GM12873 (cell line): ENCODE measurements around the gene NPC2.

Experiments used
- TF ChIP-seq, protein P1 (sequence below): IDR thresholded peaks from 2 replicates; pipeline ENCODE4 v1.5.1; 2012; ENCODE audit warnings: low read depth, mild to moderate bottlenecking, moderate library complexity, low read length, control low read depth; ENCODE audit not compliant: insufficient read depth; ENCODE audit errors: missing control alignments

Gene NPC2

GRCh38 chr14:74509587-74510222, 16.6 kb upstream of the NPC2 start:
- TF ChIP-seq, protein P1, sequence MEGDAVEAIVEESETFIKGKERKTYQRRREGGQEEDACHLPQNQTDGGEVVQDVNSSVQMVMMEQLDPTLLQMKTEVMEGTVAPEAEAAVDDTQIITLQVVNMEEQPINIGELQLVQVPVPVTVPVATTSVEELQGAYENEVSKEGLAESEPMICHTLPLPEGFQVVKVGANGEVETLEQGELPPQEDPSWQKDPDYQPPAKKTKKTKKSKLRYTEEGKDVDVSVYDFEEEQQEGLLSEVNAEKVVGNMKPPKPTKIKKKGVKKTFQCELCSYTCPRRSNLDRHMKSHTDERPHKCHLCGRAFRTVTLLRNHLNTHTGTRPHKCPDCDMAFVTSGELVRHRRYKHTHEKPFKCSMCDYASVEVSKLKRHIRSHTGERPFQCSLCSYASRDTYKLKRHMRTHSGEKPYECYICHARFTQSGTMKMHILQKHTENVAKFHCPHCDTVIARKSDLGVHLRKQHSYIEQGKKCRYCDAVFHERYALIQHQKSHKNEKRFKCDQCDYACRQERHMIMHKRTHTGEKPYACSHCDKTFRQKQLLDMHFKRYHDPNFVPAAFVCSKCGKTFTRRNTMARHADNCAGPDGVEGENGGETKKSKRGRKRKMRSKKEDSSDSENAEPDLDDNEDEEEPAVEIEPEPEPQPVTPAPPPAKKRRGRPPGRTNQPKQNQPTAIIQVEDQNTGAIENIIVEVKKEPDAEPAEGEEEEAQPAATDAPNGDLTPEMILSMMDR = no peak

- TF ChIP-seq, protein P1 = no peak
Observed at GRCh38 chr14:74508844-74509428, 15.8 kb upstream of the NPC2 start.

DNA sequence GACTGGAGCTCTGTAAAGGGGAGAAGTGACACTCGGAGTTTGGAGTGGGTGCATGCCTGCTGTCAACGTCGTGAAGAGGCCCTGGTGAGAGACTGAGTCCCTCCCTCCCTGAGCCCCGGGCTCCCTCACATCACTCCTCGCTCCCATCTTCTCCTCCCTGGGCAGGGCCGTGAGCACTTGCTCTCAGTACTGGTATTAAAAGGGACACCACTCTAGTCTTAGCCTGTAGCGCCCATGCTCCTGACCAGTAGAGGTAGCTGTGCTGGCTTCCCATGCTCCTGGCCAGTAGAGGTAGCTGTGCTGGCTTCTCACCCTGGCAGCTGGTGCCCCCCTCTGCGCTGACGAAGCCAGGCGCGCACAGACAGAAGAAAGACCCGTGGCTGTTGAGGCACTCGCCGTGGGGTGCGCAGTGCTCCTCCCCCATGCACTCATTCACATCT, 15.2 kb upstream of the NPC2 start:
- TF ChIP-seq, protein P1 = peak; percentile 20

DNA sequence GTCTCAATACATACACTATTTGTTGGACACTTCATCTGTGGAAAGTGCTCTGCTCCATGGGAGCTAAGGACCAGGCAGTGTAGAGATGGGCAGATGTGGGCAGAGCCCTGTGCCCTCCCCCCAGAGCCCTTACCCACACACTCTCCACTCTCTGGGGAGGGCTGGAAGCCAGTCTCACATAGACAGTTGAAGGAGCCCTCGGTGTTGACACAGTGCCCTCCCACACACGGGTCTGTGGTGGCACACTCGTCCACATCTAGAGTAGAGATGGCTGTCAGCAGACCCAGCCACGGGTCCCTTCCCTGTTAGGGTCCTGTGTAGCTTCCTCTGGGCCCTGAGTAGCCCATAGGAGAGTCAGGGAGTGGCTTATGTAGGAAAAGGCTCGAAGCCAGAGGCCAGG, 14.7 kb upstream of the NPC2 start:
- TF ChIP-seq, protein P1 = no peak

- TF ChIP-seq, protein P1 = no peak
Observed at GRCh38 chr14:74507085-74507484, 14.0 kb upstream of the NPC2 start.

- TF ChIP-seq, protein P1 = no peak
Observed at GRCh38 chr14:74506411-74506851, 13.3 kb upstream of the NPC2 start.

- TF ChIP-seq, protein P1 = no peak
Observed at GRCh38 chr14:74505831-74506230, 12.7 kb upstream of the NPC2 start.
